Measurements from ENCODE around the gene PPP1CB.

Gene PPP1CB

GRCh38 chr2:28821295-28821958 lies 69.8 kb downstream of the PPP1CB start:
- Histone ChIP-seq H3K9me3 (ENCODE audit: control insufficient read depth, low read length) (no peaks in the 10 kb centered on the region), H3K36me3 (ENCODE audit: control insufficient read depth, insufficient read depth, low read length) (no peaks in the 10 kb centered on the region), H3K27ac (ENCODE audit: low read depth, low read length, severe bottlenecking) (no peak overlapping the region), H3K4me3 (ENCODE audit: extremely low read depth, insufficient read depth, low read length, poor library complexity, severe bottlenecking) (no peak overlapping the region), H3K4me1 (ENCODE audit: control insufficient read depth, insufficient read depth, low read length, poor library complexity, severe bottlenecking) (no peaks in the 10 kb centered on the region)
- 12 to 17% methylated on average over 4 to 5 of the region's 8 CpGs for WGBS, 2 experiments (ENCODE audit: insufficient coverage in 2 of 2)

DNA sequence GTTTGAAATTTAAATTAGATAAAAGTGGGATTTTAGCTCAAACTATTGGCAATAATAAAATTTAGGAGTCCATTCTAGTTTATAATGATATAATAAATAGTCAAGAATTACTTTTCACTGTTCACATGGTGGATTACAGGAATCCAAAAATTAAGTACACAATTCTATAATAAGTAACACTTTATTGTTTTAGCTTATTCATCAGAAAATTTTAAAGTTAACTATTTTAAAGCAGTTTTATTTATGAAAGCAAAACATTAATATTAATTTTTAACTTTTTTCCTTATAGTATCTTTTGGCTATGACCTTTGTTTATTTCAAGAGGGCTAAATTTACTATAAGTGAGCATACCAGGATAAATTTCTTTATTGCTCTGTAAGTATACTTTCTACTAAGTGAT lies 70.4 kb downstream of the PPP1CB start:
- no peaks in the 10 kb centered on the region for H3K9me3 ChIP-seq (ENCODE audit: control insufficient read depth, low read length)

GRCh38 chr2:28824207-28824606 lies 72.6 kb downstream of the PPP1CB start:
- no peak overlapping the region for H3K4me3 ChIP-seq (ENCODE audit: extremely low read depth, insufficient read depth, low read length, poor library complexity, severe bottlenecking)
- no peak overlapping the region for H3K27ac ChIP-seq (ENCODE audit: low read depth, low read length, severe bottlenecking)
- H3K36me3 ChIP-seq (ENCODE audit: control insufficient read depth, insufficient read depth, low read length): no peaks in the 10 kb centered on the region
- H3K9me3 ChIP-seq (ENCODE audit: control insufficient read depth, low read length): no peaks in the 10 kb centered on the region
- H3K4me1 ChIP-seq (ENCODE audit: control insufficient read depth, insufficient read depth, low read length, poor library complexity, severe bottlenecking): no peaks in the 10 kb centered on the region
- 100% methylated on average over 1 of the region's 2 CpGs; no CpG with 5 or more reads in 1 of the 2 experiments for WGBS, 2 experiments (ENCODE audit: insufficient coverage in 2 of 2)

More for the DNA sequence above, 70.4 kb downstream of the PPP1CB start:
- no peaks in the 10 kb centered on the region for H3K36me3 ChIP-seq (ENCODE audit: control insufficient read depth, insufficient read depth, low read length)
- H3K27ac ChIP-seq (ENCODE audit: low read depth, low read length, severe bottlenecking): no peak overlapping the region
- H3K4me1 ChIP-seq (ENCODE audit: control insufficient read depth, insufficient read depth, low read length, poor library complexity, severe bottlenecking): no peaks in the 10 kb centered on the region
- H3K4me3 ChIP-seq (ENCODE audit: extremely low read depth, insufficient read depth, low read length, poor library complexity, severe bottlenecking): no peak overlapping the region

DNA sequence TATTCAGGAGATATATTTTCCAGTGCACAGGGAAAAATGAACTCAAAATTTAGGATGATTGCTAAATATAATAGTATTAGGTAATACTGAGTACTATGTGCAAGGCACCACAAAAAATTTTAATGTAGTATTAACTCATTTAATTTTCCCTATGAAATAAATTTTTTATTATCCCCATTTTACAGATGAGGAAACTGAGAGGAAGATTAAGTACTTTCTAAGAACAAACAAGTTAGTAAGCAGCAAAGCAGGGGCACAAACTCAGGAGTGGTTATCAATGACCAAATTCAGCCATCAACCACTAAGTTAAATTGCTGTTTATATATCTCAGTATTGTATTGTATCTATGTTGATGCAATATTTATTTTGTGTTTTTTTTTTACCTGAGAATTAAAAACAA lies 73.2 kb downstream of the PPP1CB start:
- no peaks in the 10 kb centered on the region for H3K36me3 ChIP-seq (ENCODE audit: control insufficient read depth, insufficient read depth, low read length)

GRCh38 chr2:28828382-28828781 lies 76.8 kb downstream of the PPP1CB start:
- Histone ChIP-seq H3K27ac (ENCODE audit: low read depth, low read length, severe bottlenecking) (no peak overlapping the region), H3K4me3 (ENCODE audit: extremely low read depth, insufficient read depth, low read length, poor library complexity, severe bottlenecking) (no peak overlapping the region), H3K9me3 (ENCODE audit: control insufficient read depth, low read length) (no peaks in the 10 kb centered on the region), H3K36me3 (ENCODE audit: control insufficient read depth, insufficient read depth, low read length) (no peaks in the 10 kb centered on the region), H3K4me1 (ENCODE audit: control insufficient read depth, insufficient read depth, low read length, poor library complexity, severe bottlenecking) (no peaks in the 10 kb centered on the region)
- WGBS, 2 experiments (ENCODE audit: insufficient coverage in 2 of 2): 94 to 100% methylated on average over 1 to 2 of the region's 2 CpGs

More for the DNA sequence above, 73.2 kb downstream of the PPP1CB start:
- H3K9me3 ChIP-seq (ENCODE audit: control insufficient read depth, low read length): no peaks in the 10 kb centered on the region
- H3K4me1 ChIP-seq (ENCODE audit: control insufficient read depth, insufficient read depth, low read length, poor library complexity, severe bottlenecking): no peaks in the 10 kb centered on the region
- no peak overlapping the region for H3K4me3 ChIP-seq (ENCODE audit: extremely low read depth, insufficient read depth, low read length, poor library complexity, severe bottlenecking)
- no peak overlapping the region for H3K27ac ChIP-seq (ENCODE audit: low read depth, low read length, severe bottlenecking)

DNA sequence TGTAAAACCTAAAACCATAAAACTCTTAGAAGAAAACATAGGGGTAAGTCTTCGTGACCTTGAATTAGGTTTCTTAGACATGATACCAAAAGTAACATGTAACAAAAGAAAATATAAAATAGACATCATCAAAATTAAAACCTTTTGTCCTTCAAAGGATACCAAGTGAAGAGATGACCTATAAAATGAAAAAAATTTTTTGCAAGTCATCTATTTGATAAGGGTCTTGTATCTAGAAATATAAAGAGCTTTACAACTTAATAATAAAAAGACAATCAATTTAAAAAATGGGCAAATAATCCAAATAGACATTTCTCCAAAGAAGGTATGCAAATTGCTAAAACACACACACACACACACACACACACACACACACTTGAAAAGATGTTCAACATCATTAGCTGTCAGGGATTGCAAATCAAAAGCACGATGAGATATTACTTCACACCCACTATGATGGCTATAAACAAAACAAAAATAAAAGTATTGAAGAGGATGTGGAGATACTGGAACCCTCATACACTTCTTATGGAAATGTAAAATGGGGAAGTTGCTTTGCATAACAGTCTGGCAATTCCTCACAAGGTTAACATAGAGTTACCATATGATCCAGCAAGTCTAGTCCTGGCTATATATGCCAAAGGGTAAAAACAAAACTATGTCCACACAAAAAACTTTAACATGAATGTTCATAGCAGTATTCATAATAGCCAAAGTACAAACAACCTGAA lies 82.3 kb downstream of the PPP1CB start:
- Histone ChIP-seq H3K4me3 (ENCODE audit: extremely low read depth, insufficient read depth, low read length, poor library complexity, severe bottlenecking) (no peak overlapping the region), H3K4me1 (ENCODE audit: control insufficient read depth, insufficient read depth, low read length, poor library complexity, severe bottlenecking) (no peaks in the 10 kb centered on the region), H3K9me3 (ENCODE audit: control insufficient read depth, low read length) (no peaks in the 10 kb centered on the region), H3K27ac (ENCODE audit: low read depth, low read length, severe bottlenecking) (no peak overlapping the region), H3K36me3 (ENCODE audit: control insufficient read depth, insufficient read depth, low read length) (no peaks in the 10 kb centered on the region)
- no CpG with 5 or more reads among the region's 2 CpGs for WGBS, 2 experiments (ENCODE audit: insufficient coverage in 2 of 2)

- no peaks in the 10 kb centered on the region for H3K4me1 ChIP-seq (ENCODE audit: control insufficient read depth, insufficient read depth, low read length, poor library complexity, severe bottlenecking)
- no CpG with 5 or more reads among the region's 2 CpGs for WGBS, 2 experiments (ENCODE audit: insufficient coverage in 2 of 2)
- no peaks in the 10 kb centered on the region for H3K36me3 ChIP-seq (ENCODE audit: control insufficient read depth, insufficient read depth, low read length)
- H3K4me3 ChIP-seq (ENCODE audit: extremely low read depth, insufficient read depth, low read length, poor library complexity, severe bottlenecking): no peak overlapping the region
- H3K9me3 ChIP-seq (ENCODE audit: control insufficient read depth, low read length): no peaks in the 10 kb centered on the region
- H3K27ac ChIP-seq (ENCODE audit: low read depth, low read length, severe bottlenecking): no peak overlapping the region
These were observed 84.2 kb downstream of the PPP1CB start for GRCh38 chr2:28835781-28836180.

- WGBS, 2 experiments (ENCODE audit: insufficient coverage in 2 of 2): 100% methylated on average over 1 of the region's 2 CpGs; no CpG with 5 or more reads in 1 of the 2 experiments
These were observed 87.3 kb downstream of the PPP1CB start for GRCh38 chr2:28838971-28839370.

GRCh38 chr2:28842042-28842441 lies 90.4 kb downstream of the PPP1CB start:
- WGBS, 2 experiments (ENCODE audit: insufficient coverage in 2 of 2): 100% methylated on average over 1 to 2 of the region's 3 CpGs
- Histone ChIP-seq H3K27ac (ENCODE audit: low read depth, low read length, severe bottlenecking) (no peak overlapping the region), H3K4me1 (ENCODE audit: control insufficient read depth, insufficient read depth, low read length, poor library complexity, severe bottlenecking) (no peaks in the 10 kb centered on the region), H3K9me3 (ENCODE audit: control insufficient read depth, low read length) (no peaks in the 10 kb centered on the region), H3K4me3 (ENCODE audit: extremely low read depth, insufficient read depth, low read length, poor library complexity, severe bottlenecking) (no peak overlapping the region), H3K36me3 (ENCODE audit: control insufficient read depth, insufficient read depth, low read length) (peaks cover 12% of the 10 kb centered on the region)

More at GRCh38 chr2:28838971-28839370, 87.3 kb downstream of the PPP1CB start:
- Histone ChIP-seq H3K9me3 (ENCODE audit: control insufficient read depth, low read length) (no peaks in the 10 kb centered on the region), H3K4me1 (ENCODE audit: control insufficient read depth, insufficient read depth, low read length, poor library complexity, severe bottlenecking) (no peaks in the 10 kb centered on the region), H3K27ac (ENCODE audit: low read depth, low read length, severe bottlenecking) (no peak overlapping the region), H3K36me3 (ENCODE audit: control insufficient read depth, insufficient read depth, low read length) (peaks cover under 1% of the 10 kb centered on the region), H3K4me3 (ENCODE audit: extremely low read depth, insufficient read depth, low read length, poor library complexity, severe bottlenecking) (no peak overlapping the region)
